Measurements from ENCODE around the gene NRF1.

DNA sequence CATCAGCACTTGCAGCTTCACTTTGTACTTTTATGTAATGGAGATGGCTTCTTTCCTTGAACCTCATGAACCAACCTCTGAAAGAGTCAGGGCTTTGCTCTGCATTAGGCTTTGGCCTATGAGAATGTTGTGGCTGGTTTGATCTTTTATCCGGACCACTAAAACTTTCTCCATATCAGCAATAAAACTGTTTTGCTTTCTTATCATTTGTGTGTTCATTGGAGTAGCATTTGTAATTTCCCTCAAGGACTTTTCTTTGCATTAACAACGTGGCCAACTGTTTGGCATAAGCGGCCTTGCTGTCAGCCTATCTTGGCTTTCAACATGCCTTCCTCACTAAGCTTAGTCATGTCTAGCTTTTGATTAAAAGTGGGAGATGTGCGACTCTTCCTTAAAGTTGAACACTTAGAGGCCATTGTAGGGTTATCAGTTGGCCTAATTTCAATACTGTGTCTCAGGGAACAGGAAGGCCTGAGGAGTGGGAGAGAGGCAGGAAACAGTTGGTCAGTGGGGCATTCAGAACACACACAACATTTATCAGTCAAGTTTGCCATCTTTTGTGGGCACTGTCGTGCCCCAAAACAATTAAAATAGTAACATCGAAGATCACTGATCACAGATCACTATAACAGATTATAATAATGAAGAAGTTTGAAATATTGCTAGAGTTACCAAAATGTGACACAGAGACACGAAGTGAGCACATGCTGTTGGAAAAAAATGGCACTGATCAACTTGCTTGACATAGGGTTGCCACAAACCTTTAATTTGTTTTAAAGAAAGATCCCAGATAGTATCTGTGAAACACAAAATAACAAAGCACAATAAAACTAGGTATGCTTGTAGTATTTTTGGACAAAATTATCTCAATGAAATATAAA is 64.7 kb downstream of the NRF1 start:
- TF ChIP-seq, protein P1, sequence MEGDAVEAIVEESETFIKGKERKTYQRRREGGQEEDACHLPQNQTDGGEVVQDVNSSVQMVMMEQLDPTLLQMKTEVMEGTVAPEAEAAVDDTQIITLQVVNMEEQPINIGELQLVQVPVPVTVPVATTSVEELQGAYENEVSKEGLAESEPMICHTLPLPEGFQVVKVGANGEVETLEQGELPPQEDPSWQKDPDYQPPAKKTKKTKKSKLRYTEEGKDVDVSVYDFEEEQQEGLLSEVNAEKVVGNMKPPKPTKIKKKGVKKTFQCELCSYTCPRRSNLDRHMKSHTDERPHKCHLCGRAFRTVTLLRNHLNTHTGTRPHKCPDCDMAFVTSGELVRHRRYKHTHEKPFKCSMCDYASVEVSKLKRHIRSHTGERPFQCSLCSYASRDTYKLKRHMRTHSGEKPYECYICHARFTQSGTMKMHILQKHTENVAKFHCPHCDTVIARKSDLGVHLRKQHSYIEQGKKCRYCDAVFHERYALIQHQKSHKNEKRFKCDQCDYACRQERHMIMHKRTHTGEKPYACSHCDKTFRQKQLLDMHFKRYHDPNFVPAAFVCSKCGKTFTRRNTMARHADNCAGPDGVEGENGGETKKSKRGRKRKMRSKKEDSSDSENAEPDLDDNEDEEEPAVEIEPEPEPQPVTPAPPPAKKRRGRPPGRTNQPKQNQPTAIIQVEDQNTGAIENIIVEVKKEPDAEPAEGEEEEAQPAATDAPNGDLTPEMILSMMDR (conservative IDR thresholded peaks at IDR 0.05), result no peak
- TF ChIP-seq ZFX (IDR thresholded peaks at IDR 0.05), result no peak
